H1 (cell line): ENCODE data around the gene ZBTB48. TPM values are rescaled to one million over a fixed set of nuclear protein-coding genes. Genes with fewer than 3 reads are reported as not detected.

Experiments
- CTCF ChIA-PET: fragments of 300-600 bp; sonication (Branson Sonifier 250); formaldehyde crosslinking; loops from one replicate; lab custom pipeline; 2021; ENCODE audit not compliant: partially characterized antibody; lab: Charles Lee
- POLR2A ChIA-PET: fragments of 300-600 bp; sonication (Branson Sonifier 250); formaldehyde crosslinking; loops from one replicate; lab custom pipeline; 2021; ENCODE audit warnings: inconsistent platforms; ENCODE audit not compliant: partially characterized antibody; lab: Charles Lee
- DNase-seq, 2 experiments: peaks; one replicate each; pipeline versions ENCODE4 v3.0.0 to v3.0.0-alpha.2; 2010 to 2022; ENCODE audit warnings: low spot score in 2 of 2, low read depth in 1 of 2, mixed read lengths in 1 of 2
- FAIRE-seq: peaks from 2 replicates; lab custom pipeline; 2011; peaks lifted over from hg19 to GRCh38; lab: Jason Lieb, UNC
- H2AFZ ChIP-seq: 2 replicates; pipeline ENCODE4 v1.8.1; 2012; ENCODE audit warnings: low read length, inconsistent platforms
- H2AK5ac ChIP-seq: 2 replicates; pipeline ENCODE4 v1.6.1; 2013; ENCODE audit warnings: low read depth, low read length
- H2BK120ac ChIP-seq: replicated peaks from 2 replicates; pipeline ENCODE3; 2013; ENCODE audit warnings: low read depth, low read length, inconsistent platforms
- H2BK12ac ChIP-seq: 2 replicates; pipeline ENCODE4 v1.6.1; 2013; ENCODE audit warnings: low read depth, low read length
- H2BK15ac ChIP-seq: 2 replicates; pipeline ENCODE4 v1.6.1; 2013; ENCODE audit warnings: low read length
- H2BK20ac ChIP-seq: 2 replicates; pipeline ENCODE4 v1.6.1; 2013; ENCODE audit warnings: low read length
- H2BK5ac ChIP-seq: 2 replicates; pipeline ENCODE4 v1.6.1; 2013; ENCODE audit warnings: low read depth, low read length
- H3K14ac ChIP-seq: 2 replicates; pipeline ENCODE4 v1.6.1; 2013; ENCODE audit warnings: inconsistent platforms; ENCODE audit not compliant: insufficient read length
- H3K18ac ChIP-seq: 2 replicates; pipeline ENCODE4 v1.6.1; 2013; ENCODE audit warnings: low read length; ENCODE audit errors: extremely low read depth
- H3K23ac ChIP-seq: 2 replicates; pipeline ENCODE4 v1.6.1; 2013; ENCODE audit warnings: inconsistent platforms; ENCODE audit not compliant: insufficient read length
- H3K23me2 ChIP-seq: 2 replicates; pipeline ENCODE4 v1.6.1; 2013; ENCODE audit warnings: low read depth, low read length
- H3K27ac ChIP-seq: 2 replicates; pipeline ENCODE4 v1.6.1; 2011; ENCODE audit warnings: low read depth, low read length, inconsistent platforms
- H3K27me3 ChIP-seq, 4 experiments: replicated peaks in 1 of 4; 1 replicate in 1 of 4; 2 replicates in 3 of 4; pipeline versions ENCODE4 v1.6.1 to v1.8.1; 2011 to 2013; ENCODE audit warnings: low read length in 3 of 4, mild to moderate bottlenecking in 3 of 4, inconsistent platforms in 2 of 4, mixed read lengths in 2 of 4, moderate library complexity in 1 of 4; ENCODE audit not compliant: control insufficient read depth in 3 of 4, insufficient read depth in 3 of 4; ENCODE audit errors: extremely low read depth in 1 of 4
- H3K36me3 ChIP-seq, 4 experiments: 2 replicates each; pipeline versions ENCODE4 v1.6.1 to v1.8.1; 2011 to 2013; ENCODE audit warnings: mild to moderate bottlenecking in 4 of 4, low read length in 3 of 4, moderate library complexity in 2 of 4, control low read depth in 1 of 4, inconsistent platforms in 1 of 4; ENCODE audit not compliant: insufficient read depth in 4 of 4, control insufficient read depth in 2 of 4
- H3K4ac ChIP-seq: replicated peaks from 2 replicates; pipeline ENCODE3; 2013; ENCODE audit warnings: low read length, low read depth, mixed read lengths, inconsistent platforms; ENCODE audit not compliant: insufficient read length
- H3K4me1 ChIP-seq, 4 experiments: replicated peaks in 1 of 4; 1 replicate in 1 of 4; 2 replicates in 3 of 4; pipeline versions ENCODE4 v1.6.1 to v1.8.1; 2011 to 2013; ENCODE audit warnings: low read length in 3 of 4, inconsistent platforms in 2 of 4, mixed read lengths in 1 of 4; ENCODE audit not compliant: insufficient read depth in 4 of 4, control insufficient read depth in 3 of 4
- H3K4me2 ChIP-seq, 2 experiments: 2 replicates each; pipeline versions ENCODE4 v1.6.1 to v1.8.1; 2011 to 2013; ENCODE audit warnings: low read depth in 2 of 2, low read length in 2 of 2, control low read depth in 1 of 2, inconsistent platforms in 1 of 2, mild to moderate bottlenecking in 1 of 2; ENCODE audit not compliant: insufficient read depth in 1 of 2
- H3K4me3 ChIP-seq, 4 experiments: fragments of 200-600, 300-600 bp in 1 of 4; sonication (generic), shearing (Covaris generic), sonication (Bioruptor Twin) in 1 of 4; 2 replicates each; pipeline versions ENCODE4 v1.5.1 to v1.8.1; 2011 to 2016; ENCODE audit warnings: low read length in 4 of 4, low read depth in 3 of 4, control low read depth in 2 of 4, inconsistent platforms in 2 of 4, mild to moderate bottlenecking in 2 of 4, mixed read lengths in 1 of 4, moderate library complexity in 1 of 4; ENCODE audit not compliant: insufficient read depth in 2 of 4; ENCODE audit errors: extremely low read depth in 1 of 4
- H3K56ac ChIP-seq: replicated peaks from 2 replicates; pipeline ENCODE3; 2013; ENCODE audit warnings: low read depth, mild to moderate bottlenecking, mixed read lengths, low read length, inconsistent platforms; ENCODE audit not compliant: insufficient read length
- H3K79me1 ChIP-seq: 2 replicates; pipeline ENCODE4 v1.6.1; 2013; ENCODE audit warnings: low read depth, low read length, control low read depth
- H3K79me2 ChIP-seq, 2 experiments: 2 replicates each; pipeline versions ENCODE4 v1.6.1 to v1.8.1; 2012 to 2013; ENCODE audit warnings: low read length in 2 of 2, mild to moderate bottlenecking in 2 of 2, inconsistent platforms in 1 of 2; ENCODE audit not compliant: insufficient read depth in 2 of 2, control insufficient read depth in 1 of 2
- H3K9ac ChIP-seq, 4 experiments: replicated peaks in 1 of 4; 1 replicate in 1 of 4; 2 replicates in 3 of 4; pipeline versions ENCODE4 v1.6.1 to v1.8.1; 2011 to 2013; ENCODE audit warnings: low read depth in 3 of 4, low read length in 3 of 4, control low read depth in 2 of 4, mild to moderate bottlenecking in 2 of 4, moderate library complexity in 2 of 4, inconsistent platforms in 1 of 4; ENCODE audit errors: extremely low read depth in 1 of 4
- H3K9me3 ChIP-seq, 2 experiments: 2 replicates each; pipeline versions ENCODE4 v1.6.1 to v1.8.1; 2012 to 2013; ENCODE audit warnings: mild to moderate bottlenecking in 2 of 2, moderate library complexity in 2 of 2, control low read depth in 1 of 2, inconsistent platforms in 1 of 2, low read depth in 1 of 2, low read length in 1 of 2, mixed read lengths in 1 of 2; ENCODE audit not compliant: insufficient read depth in 2 of 2
- H4K20me1 ChIP-seq, 2 experiments: replicated peaks in 1 of 2; 2 replicates each; pipeline versions ENCODE3 to v1.8.1; 2011 to 2013; ENCODE audit warnings: inconsistent platforms in 2 of 2, low read length in 2 of 2, mild to moderate bottlenecking in 1 of 2; ENCODE audit not compliant: insufficient read depth in 2 of 2, control insufficient read depth in 1 of 2
- H4K5ac ChIP-seq: 2 replicates; pipeline ENCODE4 v1.6.1; 2013; ENCODE audit warnings: low read length, low read depth, mixed read lengths, inconsistent platforms; ENCODE audit not compliant: insufficient read length
- H4K8ac ChIP-seq: 2 replicates; pipeline ENCODE4 v1.8.0; 2013; ENCODE audit warnings: mild to moderate bottlenecking, moderate library complexity, low read length, inconsistent platforms; ENCODE audit not compliant: insufficient read depth; ENCODE audit errors: extremely low read depth
- H4K91ac ChIP-seq: replicated peaks from 2 replicates; pipeline ENCODE3; 2013; ENCODE audit warnings: low read length, mixed read lengths, inconsistent platforms; ENCODE audit not compliant: insufficient read length
- CBX5 ChIP-seq: fragments of 300-800, 300-1000 bp; sonication (generic); IDR thresholded peaks from 2 replicates; pipeline ENCODE4 v1.7.1; 2016; ENCODE audit warnings: antibody characterized with exemption, low read length, low read depth
- CEBPB ChIP-seq: IDR thresholded peaks from 2 replicates; pipeline ENCODE4 v1.6.1; 2012; ENCODE audit warnings: low read depth, low read length
- NRF1 ChIP-seq: IDR thresholded peaks from 2 replicates; pipeline ENCODE4 v1.6.1; 2011; ENCODE audit warnings: mild to moderate bottlenecking, low read depth, low read length, improper control_type of control experiment
- PHF8 ChIP-seq: fragments of 200-600 bp; sonication (generic); conservative IDR thresholded peaks from 2 replicates; pipeline ENCODE4 v1.7.1; 2012; ENCODE audit warnings: low read depth, mild to moderate bottlenecking, inconsistent platforms, low read length, moderate library complexity
- YY1 ChIP-seq: IDR thresholded peaks from 2 replicates; pipeline ENCODE4 v1.6.1; 2011; ENCODE audit warnings: low read depth, mild to moderate bottlenecking, low read length
- whole genome bisulfite sequencing, 2 experiments: shearing (Covaris generic) in 1 of 2; methylation state at CpG; one replicate each; pipeline versions ENCODE4 v1.1.6 to v1.1.7; 2013 to 2015; ENCODE audit warnings: low lambda C conversion rate in 2 of 2, mixed read lengths in 2 of 2, inconsistent platforms in 1 of 2, low coverage in 1 of 2, missing lambda C conversion rate in 1 of 2; ENCODE audit not compliant: insufficient replicate concordance in 2 of 2, insufficient coverage in 1 of 2, insufficient read length in 1 of 2; ENCODE audit errors: extremely low coverage in 1 of 2, missing lambda C conversion rate in 1 of 2; 5-methylcytosine and 5-hydroxymethylcytosine counted together
- polyA plus RNA-seq, 7 experiments: library from polyadenylated mRNA; depleted of rRNA in 3 of 7; stranded (reverse) in 5 of 7; unstranded in 2 of 7; fragments of >200 nt in 5 of 7; fragments of 200-250 nt in 2 of 7; gene quantifications; 1 replicate in 5 of 7; 2 replicates in 1 of 7; 4 replicates in 1 of 7; pipeline versions ENCODE4 v1.2.1 to v1.2.3, GENCODE V29; 2011 to 2013; ENCODE audit warnings: missing spikeins in 2 of 7, mixed read lengths in 2 of 7
- total RNA-seq: library from RNA; stranded (reverse); fragmentation: NEBNext Ultra II Directional; extraction: Animal tissue kit (Norgen Biotek cat#: 25700); gene quantifications from 2 replicates; pipeline ENCODE4 v1.2.1, GENCODE V29; 2021
- TF ChIP-seq, protein P1 (sequence below): IDR thresholded peaks from 2 replicates; pipeline ENCODE4 v1.6.1; 2011; ENCODE audit warnings: low read depth, mild to moderate bottlenecking, low read length; ENCODE audit not compliant: insufficient read depth

The ZBTB48 gene
- total and polyA plus RNA-seq, 2 of the 8 experiments (the other 6 are each of a cell fraction or from before 2014, with no cell fraction given) = 28.2 to 28.8 TPM

- Histone ChIP-seq H3K14ac (no peak overlapping the region), H2BK5ac (no peak overlapping the region), H3K79me2 (no peaks in the 10 kb centered on the region), H2BK15ac (no peak overlapping the region), H3K9ac (no peak overlapping the region), H3K23me2 (peaks cover 5% of the 10 kb centered on the region), H3K36me3 (no peaks in the 10 kb centered on the region), H3K79me1 (no peaks in the 10 kb centered on the region), H3K4ac (no peak overlapping the region), H2BK12ac (no peak overlapping the region), H3K27me3 (peaks cover 0 to 2% (median 0%) of the 10 kb centered on the region in 4 experiments; a peak in 3 of 7 replicates), H3K4me1 (peaks cover 0 to 13% (median 10%) of the 10 kb centered on the region in 4 experiments; a peak in 6 of 7 replicates), H3K9me3 (no peaks in the 10 kb centered on the region), H4K91ac (no peak overlapping the region), H3K56ac (no peak overlapping the region), H4K20me1 (no peaks in the 10 kb centered on the region), H3K23ac (no peak overlapping the region), H4K8ac (no peak overlapping the region), H3K18ac (no peak overlapping the region), H2AFZ (no peak overlapping the region), H3K4me2 (no peak overlapping the region), H3K27ac (no peak overlapping the region), H2AK5ac (no peak overlapping the region), H2BK20ac (no peak overlapping the region), H2BK120ac (no peak overlapping the region), H3K4me3 (no peak overlapping the region), H4K5ac (no peak overlapping the region)
- WGBS, 2 experiments = 94% methylated on average over 13 of the region's 14 CpGs; no CpG with 5 or more reads in 1 of the 2 experiments
- CTCF ChIA-PET = interaction anchor here (0.9 to 5.1 kb wide), 4 partner anchors 9 to 67 kb away, joined by 3 to 19 read pairs (median 10); partner anchors contain the start of genes NOL9 and TAS1R1
- POLR2A ChIA-PET = interaction anchor here (1.0 kb wide), 1 partner anchor 27 kb away, joined by 4 read pairs; no protein-coding TSS in a partner anchor
- FAIRE-seq (no peak), DNase-seq (no peak)
- no peak for TF ChIP-seq YY1
- no peak for TF ChIP-seq CEBPB
- TF ChIP-seq CBX5 = no peak
- TF ChIP-seq PHF8 = no peak
- no peak for TF ChIP-seq NRF1
- TF ChIP-seq, protein P1, sequence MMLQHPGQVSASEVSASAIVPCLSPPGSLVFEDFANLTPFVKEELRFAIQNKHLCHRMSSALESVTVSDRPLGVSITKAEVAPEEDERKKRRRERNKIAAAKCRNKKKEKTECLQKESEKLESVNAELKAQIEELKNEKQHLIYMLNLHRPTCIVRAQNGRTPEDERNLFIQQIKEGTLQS = no peak
These were observed 5.0 kb upstream of the ZBTB48 start for GRCh38 chr1:6574818-6575217.
